ENCODE data around the gene HOMER2. TPM values are rescaled to one million over a fixed set of nuclear protein-coding genes. Genes with fewer than 3 reads are reported as not detected.

HOMER2 gene
- total RNA-seq: 25.8 and 36.7 TPM in 2 replicates

DNA sequence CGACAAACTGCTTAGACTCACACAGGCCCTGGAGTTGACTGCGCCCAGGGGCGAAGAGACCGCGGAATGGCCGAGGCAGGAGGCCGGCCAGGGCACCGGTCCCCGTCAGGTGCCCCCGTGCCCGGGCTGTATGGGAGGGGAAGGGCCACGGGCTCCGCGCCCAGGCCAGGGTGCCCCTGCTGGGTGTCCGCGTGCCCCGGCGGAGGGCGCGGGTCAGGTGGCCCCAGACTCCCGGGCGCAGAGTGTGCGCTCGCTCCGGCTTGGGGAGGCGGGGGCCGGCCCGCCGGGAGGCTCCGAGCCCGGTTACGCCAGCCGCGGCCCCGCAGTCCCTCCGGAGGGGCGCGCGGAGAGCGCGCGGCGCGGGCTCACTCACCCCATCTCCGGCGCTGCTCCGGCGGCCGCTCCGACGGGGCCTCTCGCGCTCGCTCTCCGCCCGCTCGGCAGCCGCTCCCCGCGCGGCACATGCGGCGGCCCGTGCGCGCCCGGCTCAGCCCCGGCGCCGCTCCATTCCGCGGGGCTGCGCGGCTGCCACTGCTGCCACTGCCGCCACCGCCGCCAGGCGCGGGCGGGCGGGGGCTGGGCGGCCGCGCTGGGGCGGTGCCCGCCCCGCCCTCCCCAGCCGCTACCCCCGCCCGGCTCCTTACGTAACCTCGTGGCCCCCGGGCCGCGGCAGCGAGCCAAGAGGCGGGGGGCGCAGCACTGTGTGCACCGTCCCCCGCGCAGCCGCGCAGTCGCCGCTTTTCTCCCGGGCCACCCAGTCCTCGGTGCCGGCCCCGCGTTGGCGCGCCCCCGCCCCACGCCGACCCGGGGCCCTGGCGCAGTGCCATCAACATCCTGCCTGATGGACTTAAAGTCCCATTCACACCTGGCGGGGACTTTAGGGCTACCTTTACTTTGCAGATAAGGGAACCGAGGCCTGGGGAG lies at the start of gene HOMER2:
HOMER2 (minus strand) TSS at position 563 of the 924 bp plus-strand sequence; CDS start at position 378, 185 bp downstream.

DNA sequence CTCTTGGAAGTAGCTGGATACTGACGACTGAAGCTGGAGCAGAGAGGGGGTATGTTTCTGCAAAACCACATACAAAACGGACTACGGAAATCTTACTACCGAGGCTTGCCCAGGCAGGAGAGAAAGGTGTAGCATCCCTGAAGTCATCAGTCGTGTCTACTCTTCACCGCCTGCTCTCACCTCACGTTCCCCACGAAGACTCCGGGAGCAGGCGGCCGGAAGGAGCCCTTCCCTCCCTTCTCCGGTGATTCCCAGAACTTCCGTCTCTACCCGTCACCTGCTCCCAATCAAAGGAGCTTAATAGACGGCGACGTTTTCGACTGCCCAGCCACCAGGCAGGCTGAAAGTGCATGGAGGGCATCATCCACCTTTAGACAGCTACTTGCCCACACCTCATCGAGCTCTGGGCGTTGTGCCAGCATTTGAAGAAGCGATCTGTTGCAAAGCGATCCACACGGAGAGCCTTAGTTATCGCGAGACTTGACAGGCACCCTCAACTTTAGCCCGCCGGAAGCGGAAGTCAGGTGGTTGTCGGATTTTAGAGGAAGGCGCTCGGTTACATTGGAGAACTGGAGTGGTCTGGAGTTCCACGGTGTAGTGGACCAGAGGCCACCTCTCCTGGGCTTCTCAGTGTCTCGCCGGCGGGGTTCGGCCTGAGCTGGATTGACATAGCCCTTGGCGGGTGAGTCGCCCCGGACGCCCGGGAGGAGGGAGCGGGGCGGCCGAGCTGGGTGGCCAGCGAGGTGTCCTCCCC lies 33.3 kb upstream of the HOMER2 start, which contains the start of gene RAMAC:
RAMAC (plus strand) TSS at position 523 of the 754 bp plus-strand sequence. CDS start 2,809 bp downstream, outside the sequence.

DNA sequence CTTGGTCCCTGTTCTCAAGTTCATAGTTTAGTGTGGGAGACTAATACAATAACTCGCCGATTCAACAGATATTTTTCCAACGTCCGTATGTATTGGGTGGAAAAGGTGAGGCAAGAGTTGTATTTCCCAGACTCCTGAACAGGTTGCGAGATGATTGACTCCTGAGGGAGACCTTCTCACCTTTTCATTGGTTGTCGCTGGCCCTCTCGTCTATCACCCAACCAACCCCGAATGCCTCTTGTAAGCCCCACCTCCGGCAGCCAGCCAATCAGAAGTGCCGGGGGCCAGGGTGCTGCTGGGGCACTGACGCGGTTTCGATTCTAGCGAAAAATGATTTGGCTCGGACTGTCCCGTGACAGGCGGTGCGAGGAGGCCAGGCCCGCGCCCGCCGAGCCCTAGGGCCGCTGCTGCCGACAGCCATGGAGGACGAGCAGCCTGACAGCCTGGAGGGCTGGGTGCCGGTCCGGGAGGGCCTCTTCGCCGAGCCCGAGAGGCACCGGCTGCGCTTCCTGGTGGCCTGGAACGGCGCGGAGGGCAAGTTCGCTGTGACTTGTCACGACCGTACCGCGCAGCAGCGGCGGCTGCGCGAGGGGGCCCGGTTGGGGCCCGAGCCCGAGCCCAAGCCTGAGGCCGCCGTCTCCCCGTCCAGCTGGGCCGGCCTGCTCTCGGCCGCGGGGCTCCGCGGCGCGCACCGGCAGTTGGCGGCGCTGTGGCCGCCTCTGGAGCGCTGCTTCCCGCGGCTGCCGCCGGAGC lies 143.0 kb downstream of the HOMER2 start, which contains the start of gene WHAMM:
WHAMM (plus strand) TSS at position 321 of the 753 bp plus-strand sequence; CDS start at position 420, 99 bp downstream.

DNA sequence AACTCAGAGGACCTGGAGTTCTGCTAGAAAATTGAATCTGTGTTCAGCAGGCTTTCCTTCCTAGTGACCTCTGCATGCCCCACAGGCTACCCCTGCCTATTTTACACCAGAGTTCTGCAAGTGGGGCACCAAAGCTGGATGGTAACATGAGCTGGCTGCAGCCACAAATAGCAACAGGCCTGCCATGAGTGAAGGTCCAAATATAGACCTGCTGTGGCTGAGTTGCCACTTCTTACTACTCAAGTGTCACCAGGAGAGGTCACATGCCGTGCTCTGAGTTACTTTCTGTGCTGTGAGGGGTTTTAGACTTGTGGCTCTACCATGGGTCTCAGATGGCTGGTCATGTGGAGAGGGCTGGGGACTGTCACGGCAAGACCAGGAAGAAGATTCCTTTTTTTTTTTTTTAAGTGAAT lies 146.5 kb downstream of the HOMER2 start, which contains the start of gene FSD2:
FSD2 (minus strand) TSS at position 76 of the 413 bp plus-strand sequence. CDS start 18,679 bp downstream, outside the sequence.

Other genes starting within 250 kb of the HOMER2 start
- gene AP3B2, start 242.8 kb downstream of the HOMER2 start, total RNA-seq: 0.78 and 1.2 TPM in 2 replicates
- not detected in 2 replicates for gene FSD2, start 146.7 kb downstream of the HOMER2 start, total RNA-seq
- 5.9 and 6.6 TPM in 2 replicates for gene WHAMM, start 143.1 kb downstream of the HOMER2 start, total RNA-seq
- gene RAMAC, start 33.5 kb upstream of the HOMER2 start, total RNA-seq: 23.2 and 24.5 TPM in 2 replicates
- 25.1 and 40.6 TPM in 2 replicates for gene C15orf40, start 58.9 kb upstream of the HOMER2 start, total RNA-seq
- gene BTBD1, start 114.5 kb upstream of the HOMER2 start, total RNA-seq: 54.1 and 58.8 TPM in 2 replicates
- 0.15 and 1.2 TPM in 2 replicates for gene TM6SF1, start 154.9 kb upstream of the HOMER2 start, total RNA-seq

Measured in hair follicular keratinocyte (primary cell).